GM19025 (cell line): Measurements from ENCODE around the gene HPF1.
"Not testable (repeated sequence)": the region's sequence is repeated elsewhere in the genome, so short reads cannot be mapped to it uniquely, and the experiment has no call there.

Experiments used
- ATAC-seq: cut with Tn5 transposase; IDR thresholded peaks from one replicate; pipeline ENCODE4 v1.9.1; 2021; ENCODE audit warnings: mild to moderate bottlenecking, low read depth, moderate library complexity; ENCODE audit not compliant: unreplicated experiment

Gene HPF1

GRCh38 chr4:169757575-169758184 lies at the start of gene HPF1:
Gene HPF1, minus strand, starts transcription at chr4:169757944. Its CDS starts 67 bp downstream, at chr4:169757877.
- ATAC-seq: peak; percentile 93

- not testable (repeated sequence) for ATAC-seq
Observed at GRCh38 chr4:169806770-169807169, 49.0 kb upstream of the HPF1 start.

GRCh38 chr4:169803413-169803812 lies 45.7 kb upstream of the HPF1 start:
- ATAC-seq: no peak

- no peak for ATAC-seq
Observed at GRCh38 chr4:169802873-169803272, 45.1 kb upstream of the HPF1 start.

- ATAC-seq: no peak
Observed at GRCh38 chr4:169800541-169800940, 42.8 kb upstream of the HPF1 start.

- ATAC-seq: no peak
Observed at GRCh38 chr4:169799260-169799659, 41.5 kb upstream of the HPF1 start.

- no peak for ATAC-seq
Observed at GRCh38 chr4:169795585-169795984, 37.8 kb upstream of the HPF1 start.

GRCh38 chr4:169791527-169792156 lies 33.9 kb upstream of the HPF1 start:
- ATAC-seq: no peak

- ATAC-seq: no peak
Observed at GRCh38 chr4:169791062-169791461, 33.3 kb upstream of the HPF1 start.

GRCh38 chr4:169774466-169775445 lies 17.0 kb upstream of the HPF1 start:
- ATAC-seq: no peak

- ATAC-seq: no peak
Observed at GRCh38 chr4:169773889-169774288, 16.1 kb upstream of the HPF1 start.

GRCh38 chr4:169771556-169772080 lies 13.9 kb upstream of the HPF1 start:
- not testable (repeated sequence) for ATAC-seq

GRCh38 chr4:169770416-169770815 lies 12.7 kb upstream of the HPF1 start:
- no peak for ATAC-seq

GRCh38 chr4:169768385-169768784 lies 10.6 kb upstream of the HPF1 start:
- no peak for ATAC-seq

GRCh38 chr4:169766741-169767140 lies 9.0 kb upstream of the HPF1 start:
- ATAC-seq: no peak

GRCh38 chr4:169765835-169766234 lies 8.1 kb upstream of the HPF1 start:
- no peak for ATAC-seq

GRCh38 chr4:169761846-169762245 lies 4.1 kb upstream of the HPF1 start:
- ATAC-seq: no peak

GRCh38 chr4:169758401-169758962 lies 738 bp upstream of the HPF1 start:
- no peak for ATAC-seq

GRCh38 chr4:169756971-169757574 lies 671 bp downstream of the HPF1 start:
- ATAC-seq: peak; percentile 0

- no peak for ATAC-seq
Observed at GRCh38 chr4:169745291-169745690, 12.5 kb downstream of the HPF1 start.
